Lower leg skin (tissue), 3 donors: ENCODE measurements around the gene DPH2.

Experiments
- POLR2A ChIP-seq, 2 donors: fragments of 450-650 bp; IDR thresholded peaks; one replicate each; pipeline ENCODE4 v1.6.1; 2016 to 2017; ENCODE audit warnings: antibody characterized with exemption in 2 of 2, mild to moderate bottlenecking in 1 of 2, moderate library complexity in 1 of 2
- TF ChIP-seq, protein P1 (sequence below), 3 donors: fragments of 450-650 bp; IDR thresholded peaks; one replicate each; pipeline ENCODE4 v1.5.1; 2016; ENCODE audit warnings: antibody characterized with exemption in 3 of 3, mild to moderate bottlenecking in 3 of 3, moderate library complexity in 2 of 3

DNA sequence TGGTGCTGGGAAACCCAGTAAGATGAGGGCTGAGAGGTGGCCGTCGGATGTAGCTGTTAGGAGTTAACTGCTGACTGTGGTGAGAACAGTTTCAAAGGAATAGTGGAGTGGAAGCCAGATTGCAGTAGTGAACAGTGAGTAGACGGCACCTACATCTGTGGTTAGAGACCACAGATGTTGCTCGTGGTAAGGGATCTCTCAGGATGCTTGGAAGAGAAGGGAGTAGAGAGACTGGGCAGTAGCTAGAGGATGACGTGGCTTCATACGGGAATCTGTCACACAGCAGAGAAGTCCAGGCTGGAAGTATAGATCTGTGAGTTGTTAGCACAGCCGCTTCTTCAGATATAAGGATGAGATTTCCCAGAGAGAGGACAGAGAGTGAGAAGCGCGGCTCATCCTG lies 44.0 kb upstream of the DPH2 start:
- TF ChIP-seq, protein P1, sequence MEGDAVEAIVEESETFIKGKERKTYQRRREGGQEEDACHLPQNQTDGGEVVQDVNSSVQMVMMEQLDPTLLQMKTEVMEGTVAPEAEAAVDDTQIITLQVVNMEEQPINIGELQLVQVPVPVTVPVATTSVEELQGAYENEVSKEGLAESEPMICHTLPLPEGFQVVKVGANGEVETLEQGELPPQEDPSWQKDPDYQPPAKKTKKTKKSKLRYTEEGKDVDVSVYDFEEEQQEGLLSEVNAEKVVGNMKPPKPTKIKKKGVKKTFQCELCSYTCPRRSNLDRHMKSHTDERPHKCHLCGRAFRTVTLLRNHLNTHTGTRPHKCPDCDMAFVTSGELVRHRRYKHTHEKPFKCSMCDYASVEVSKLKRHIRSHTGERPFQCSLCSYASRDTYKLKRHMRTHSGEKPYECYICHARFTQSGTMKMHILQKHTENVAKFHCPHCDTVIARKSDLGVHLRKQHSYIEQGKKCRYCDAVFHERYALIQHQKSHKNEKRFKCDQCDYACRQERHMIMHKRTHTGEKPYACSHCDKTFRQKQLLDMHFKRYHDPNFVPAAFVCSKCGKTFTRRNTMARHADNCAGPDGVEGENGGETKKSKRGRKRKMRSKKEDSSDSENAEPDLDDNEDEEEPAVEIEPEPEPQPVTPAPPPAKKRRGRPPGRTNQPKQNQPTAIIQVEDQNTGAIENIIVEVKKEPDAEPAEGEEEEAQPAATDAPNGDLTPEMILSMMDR (IDR thresholded peaks at IDR 0.05) = no peak
- TF ChIP-seq POLR2A (IDR thresholded peaks at IDR 0.05) = no peak
